PC-3 (cell line): ENCODE measurements around the gene CDX2. TPM values are rescaled to one million over a fixed set of nuclear protein-coding genes. Genes with fewer than 3 reads are reported as not detected.

Experiments used
- ATAC-seq: fragments of 200-7000 bp; cut with Tn5 transposase; 2 replicates; pipeline ENCODE4 v1.9.1; 2020; ENCODE audit warnings: mild to moderate bottlenecking, moderate library complexity
- BruUV-seq: library from RNA; stranded (reverse); fragments of 400-500 nt; replicated peaks from 2 replicates; lab custom pipeline; 2021; lab: Mats Ljungman, UMichigan
- CTCF ChIA-PET: fragments of 300-600 bp; sonication (Branson Sonifier 250); formaldehyde crosslinking; loops from one replicate; lab custom pipeline; 2022; ENCODE audit warnings: antibody characterized with exemption; lab: Charles Lee
- POLR2A ChIA-PET: fragments of 300-600 bp; sonication (Branson Sonifier 250); formaldehyde crosslinking; loops from one replicate; lab custom pipeline; 2022; ENCODE audit warnings: antibody characterized with exemption; ENCODE audit not compliant: unreplicated experiment; lab: Charles Lee
- DNase-seq: peaks from one replicate; pipeline ENCODE4 v3.0.0-alpha.2; 2015
- H2AFZ ChIP-seq: fragments of 300-600 bp; sonication (generic); 2 replicates; pipeline ENCODE4 v1.6.0; 2016; ENCODE audit warnings: antibody characterized with exemption, low read length
- H3F3A ChIP-seq: fragments of 300-600 bp; sonication (generic); one replicate; pipeline ENCODE4 v1.6.0; 2017; ENCODE audit warnings: antibody characterized with exemption, low read length, control low read depth, mild to moderate bottlenecking; ENCODE audit not compliant: unreplicated experiment
- H3K27ac ChIP-seq: fragments of 300-600 bp; sonication (generic); 2 replicates; pipeline ENCODE4 v1.5.1; 2016; ENCODE audit warnings: mild to moderate bottlenecking, low read length
- H3K27me3 ChIP-seq: fragments of 300-600 bp; sonication (generic); 2 replicates; pipeline ENCODE4 v1.6.1; 2016; ENCODE audit warnings: low read length, mixed read lengths
- H3K36me3 ChIP-seq: fragments of 300-600 bp; sonication (generic); 2 replicates; pipeline ENCODE4 v1.6.1; 2016; ENCODE audit warnings: low read depth, mixed run types, low read length, mixed read lengths
- H3K4me1 ChIP-seq: fragments of 300-600 bp; sonication (generic); 2 replicates; pipeline ENCODE4 v1.5.1; 2016; ENCODE audit warnings: low read length; ENCODE audit not compliant: insufficient read depth
- H3K4me2 ChIP-seq: fragments of 300-600 bp; sonication (generic); 2 replicates; pipeline ENCODE4 v1.6.0; 2016; ENCODE audit warnings: low read length
- H3K4me3 ChIP-seq: fragments of 300-600 bp; sonication (generic); 2 replicates; pipeline ENCODE4 v1.5.1; 2016; ENCODE audit warnings: mild to moderate bottlenecking, low read length, mixed read lengths
- H3K79me2 ChIP-seq: fragments of 300-600 bp; sonication (generic); 2 replicates; pipeline ENCODE4 v1.6.1; 2017; ENCODE audit warnings: low read length, mixed read lengths
- H3K9ac ChIP-seq: fragments of 300-600 bp; sonication (generic); 2 replicates; pipeline ENCODE4 v1.6.0; 2016; ENCODE audit warnings: mild to moderate bottlenecking, low read length
- H3K9me2 ChIP-seq: fragments of 300-600 bp; sonication (generic); replicated peaks from 2 replicates; pipeline ENCODE4 v1.6.1; 2016; ENCODE audit warnings: mixed run types, low read length, mixed read lengths
- H3K9me3 ChIP-seq: fragments of 300-600 bp; sonication (generic); 2 replicates; pipeline ENCODE4 v1.6.1; 2016; ENCODE audit warnings: low read length, mixed read lengths
- H4K20me1 ChIP-seq: fragments of 300-600 bp; sonication (generic); 2 replicates; pipeline ENCODE4 v1.6.1; 2016; ENCODE audit warnings: low read length, mixed read lengths
- EZH2 ChIP-seq: fragments of 300-600 bp; sonication (generic); IDR thresholded peaks from one replicate; pipeline ENCODE4 v1.6.1; 2017; ENCODE audit warnings: antibody characterized with exemption, mild to moderate bottlenecking, low read length; ENCODE audit not compliant: unreplicated experiment
- EZH2phosphoT487 ChIP-seq: fragments of 300-600 bp; sonication (generic); IDR thresholded peaks from 2 replicates; pipeline ENCODE4 v1.6.1; 2018; ENCODE audit warnings: mild to moderate bottlenecking, antibody characterized with exemption, low read length, borderline replicate concordance
- intact Hi-C: fragments of 100-400 bp; cut with micrococcal nuclease; formaldehyde crosslinking; loops from 2 replicates; pipeline ENCODE4 v1.9.0; 2023
- total RNA-seq: library from RNA; depleted of rRNA; stranded (reverse); fragments of >200 nt; gene quantifications from 2 replicates; pipeline ENCODE4 v1.2.3, GENCODE V29; 2014
- TF ChIP-seq, protein P1 (sequence below): fragments of 300-600 bp; sonication (generic); conservative IDR thresholded peaks from 2 replicates; pipeline ENCODE4 v1.5.1; 2017; ENCODE audit warnings: antibody characterized with exemption, low read depth, mild to moderate bottlenecking, low read length

CDX2 gene
- total RNA-seq, 1 experiment from 2014 or later: 0.62 TPM

DNA sequence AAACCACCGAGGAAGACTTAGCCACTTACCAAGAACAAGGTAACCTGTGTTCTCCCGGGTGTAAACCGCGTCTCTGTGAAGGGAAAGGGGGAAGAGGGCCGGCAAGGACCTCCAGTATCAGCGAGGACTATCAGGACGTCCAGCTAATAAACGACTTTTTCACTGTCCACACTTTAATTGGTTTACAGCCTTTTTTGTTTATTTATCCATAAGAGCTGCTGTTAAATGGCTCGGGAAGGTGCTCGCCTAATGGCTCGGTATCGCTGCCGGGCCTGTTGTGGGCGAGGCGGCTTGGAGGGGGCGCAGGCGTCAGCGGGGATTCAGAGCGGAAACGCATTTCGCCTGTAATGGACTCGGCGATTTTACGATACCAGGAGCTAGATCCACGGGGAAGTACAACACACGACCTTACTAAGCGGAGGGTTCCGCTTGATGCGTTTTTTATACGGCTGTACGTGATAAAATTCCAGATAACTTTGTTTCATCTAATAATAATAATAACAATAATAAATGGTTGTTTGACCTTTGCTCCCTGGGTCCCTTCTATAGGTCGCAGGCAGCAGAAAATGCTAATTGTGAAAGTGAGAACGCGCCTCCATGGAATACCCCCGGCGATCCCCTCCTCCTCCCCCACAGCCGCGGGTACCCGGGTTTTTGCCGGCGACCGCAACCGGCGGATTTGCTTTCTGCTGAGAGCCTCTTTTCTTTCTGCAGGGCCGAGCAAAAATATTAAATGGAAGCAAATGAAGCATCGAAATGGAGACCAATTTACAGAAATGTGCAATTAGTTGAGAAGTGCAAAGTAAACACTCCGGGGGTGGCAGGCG lies 51.8 kb downstream of the CDX2 start:
- ChIA-PET CTCF (no interaction called here), POLR2A (no interaction called here)
- no peaks in the 10 kb centered on the region for H3F3A ChIP-seq
- H3K4me3 ChIP-seq: no peak overlapping the region
- no peak overlapping the region for H3K4me2 ChIP-seq
- no peak for TF ChIP-seq EZH2phosphoT487
- TF ChIP-seq EZH2: no peak
- DNase-seq: no peak
- no peaks in the 10 kb centered on the region for H3K79me2 ChIP-seq
- H3K4me1 ChIP-seq: peaks cover 22% of the 10 kb centered on the region
- H3K36me3 ChIP-seq: no peaks in the 10 kb centered on the region
- no peaks in the 10 kb centered on the region for H3K9me2 ChIP-seq
- no peak overlapping the region for H3K27ac ChIP-seq
- no peaks in the 10 kb centered on the region for H3K9me3 ChIP-seq
- H2AFZ ChIP-seq: no peak overlapping the region
- no peak overlapping the region for H3K9ac ChIP-seq
- intact Hi-C loops: no loop called here
- H4K20me1 ChIP-seq: no peaks in the 10 kb centered on the region
- no TSS peak for BruUV-seq
- ATAC-seq: no peak
- no peaks in the 10 kb centered on the region for H3K27me3 ChIP-seq

GRCh38 chr13:27915301-27916207 lies 53.6 kb downstream of the CDX2 start:
- Histone ChIP-seq H3K9me3 (no peaks in the 10 kb centered on the region), H3K4me2 (peak overlapping the region; percentile 18), H3K9ac (no peak overlapping the region), H4K20me1 (no peaks in the 10 kb centered on the region), H3F3A (no peaks in the 10 kb centered on the region), H3K4me1 (peaks cover 22% of the 10 kb centered on the region), H3K27me3 (peaks cover under 1% of the 10 kb centered on the region; the same call in 1 of the 2 replicates), H2AFZ (0 out of 2 replicates have a peak overlapping the region, but pooled peaks have one; percentile 39), H3K9me2 (no peaks in the 10 kb centered on the region), H3K27ac (no peak overlapping the region), H3K4me3 (no peak overlapping the region), H3K79me2 (no peaks in the 10 kb centered on the region), H3K36me3 (no peaks in the 10 kb centered on the region)
- TF ChIP-seq, protein P1, sequence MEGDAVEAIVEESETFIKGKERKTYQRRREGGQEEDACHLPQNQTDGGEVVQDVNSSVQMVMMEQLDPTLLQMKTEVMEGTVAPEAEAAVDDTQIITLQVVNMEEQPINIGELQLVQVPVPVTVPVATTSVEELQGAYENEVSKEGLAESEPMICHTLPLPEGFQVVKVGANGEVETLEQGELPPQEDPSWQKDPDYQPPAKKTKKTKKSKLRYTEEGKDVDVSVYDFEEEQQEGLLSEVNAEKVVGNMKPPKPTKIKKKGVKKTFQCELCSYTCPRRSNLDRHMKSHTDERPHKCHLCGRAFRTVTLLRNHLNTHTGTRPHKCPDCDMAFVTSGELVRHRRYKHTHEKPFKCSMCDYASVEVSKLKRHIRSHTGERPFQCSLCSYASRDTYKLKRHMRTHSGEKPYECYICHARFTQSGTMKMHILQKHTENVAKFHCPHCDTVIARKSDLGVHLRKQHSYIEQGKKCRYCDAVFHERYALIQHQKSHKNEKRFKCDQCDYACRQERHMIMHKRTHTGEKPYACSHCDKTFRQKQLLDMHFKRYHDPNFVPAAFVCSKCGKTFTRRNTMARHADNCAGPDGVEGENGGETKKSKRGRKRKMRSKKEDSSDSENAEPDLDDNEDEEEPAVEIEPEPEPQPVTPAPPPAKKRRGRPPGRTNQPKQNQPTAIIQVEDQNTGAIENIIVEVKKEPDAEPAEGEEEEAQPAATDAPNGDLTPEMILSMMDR: no peak
- TF ChIP-seq EZH2phosphoT487 (no peak), EZH2 (no peak)
- intact Hi-C loops: no loop called here
- ATAC-seq (peak; percentile 71), DNase-seq (peak; percentile 54)
- POLR2A ChIA-PET: no interaction called here
- BruUV-seq: no TSS peak
- CTCF ChIA-PET: no interaction called here

- ATAC-seq: no peak
- peaks cover 22% of the 10 kb centered on the region for H3K4me1 ChIP-seq
- no peaks in the 10 kb centered on the region for H3K36me3 ChIP-seq
- H3K9me2 ChIP-seq: no peaks in the 10 kb centered on the region
- intact Hi-C loops: no loop called here
- peak overlapping the region; percentile 8; the same call in 1 of the 2 replicates for H3K4me2 ChIP-seq
- ChIA-PET POLR2A (no interaction called here), CTCF (interaction anchor here (0.7 kb wide), 1 partner anchor 966 kb away, joined by 5 read pairs; no protein-coding TSS in a partner anchor)
- BruUV-seq: no TSS peak
- DNase-seq: peak; percentile 69
- H3K9ac ChIP-seq: no peak overlapping the region
- TF ChIP-seq EZH2phosphoT487 (no peak), EZH2 (no peak)
- TF ChIP-seq, protein P1: no peak
- no peak overlapping the region for H2AFZ ChIP-seq
- H4K20me1 ChIP-seq: no peaks in the 10 kb centered on the region
- no peaks in the 10 kb centered on the region for H3K9me3 ChIP-seq
- H3K4me3 ChIP-seq: no peak overlapping the region
- H3K79me2 ChIP-seq: no peaks in the 10 kb centered on the region
- peaks cover 22% of the 10 kb centered on the region; the same call in 1 of the 2 replicates for H3K27me3 ChIP-seq
- H3K27ac ChIP-seq: no peak overlapping the region
- no peaks in the 10 kb centered on the region for H3F3A ChIP-seq
Measured at GRCh38 chr13:27913160-27913559, 56.0 kb downstream of the CDX2 start.
